Skeletal muscle tissue (tissue), 4 donors: Measurements from ENCODE around the gene CLRN1. TPM values are rescaled to one million over a fixed set of nuclear protein-coding genes. Genes with fewer than 3 reads are reported as not detected.

Source experiments
- H3K27ac ChIP-seq: one replicate; pipeline ENCODE4 v1.7.0; 2013; ENCODE audit warnings: mild to moderate bottlenecking, low read depth, low read length, inconsistent platforms
- H3K27me3 ChIP-seq, 3 donors: one replicate each; pipeline ENCODE4 v1.7.0; 2013; ENCODE audit warnings: low read length in 3 of 3; ENCODE audit not compliant: control insufficient read depth in 3 of 3, insufficient read depth in 3 of 3
- H3K36me3 ChIP-seq, 3 donors: one replicate each; pipeline ENCODE4 v1.7.0; 2013; ENCODE audit warnings: low read length in 3 of 3; ENCODE audit not compliant: control insufficient read depth in 3 of 3, insufficient read depth in 3 of 3
- H3K4me1 ChIP-seq, 3 donors: one replicate each; pipeline ENCODE4 v1.7.0; 2013; ENCODE audit warnings: low read length in 3 of 3, mild to moderate bottlenecking in 3 of 3; ENCODE audit not compliant: control insufficient read depth in 3 of 3, insufficient read depth in 3 of 3
- H3K4me3 ChIP-seq, 3 donors: one replicate each; pipeline ENCODE4 v1.7.0; 2013; ENCODE audit warnings: low read length in 3 of 3
- H3K9ac ChIP-seq, 3 donors: one replicate each; pipeline ENCODE4 v1.7.0; 2013; ENCODE audit warnings: low read length in 3 of 3, mild to moderate bottlenecking in 3 of 3, moderate library complexity in 2 of 3, low read depth in 1 of 3
- H3K9me3 ChIP-seq, 3 donors: one replicate each; pipeline ENCODE4 v1.7.0; 2013; ENCODE audit warnings: low read length in 3 of 3; ENCODE audit not compliant: control insufficient read depth in 3 of 3
- total RNA-seq: library from RNA; depleted of rRNA; stranded (reverse); fragments of >200 nt; gene quantifications from one replicate; pipeline ENCODE4 v1.2.3, GENCODE V29; 2014
- donor health status: Osteomylitis.

Gene CLRN1
- total RNA-seq, 1 donor from 2014 or later, result not detected

GRCh38 chr3:150905339-150905738 is 67.2 kb downstream of the CLRN1 start, which contains the start of gene MINDY4B:
Gene MINDY4B (minus strand): TSS chr3:150905439. CDS start chr3:150905439, 0 bp downstream.
- no peaks in the 10 kb centered on the region for H3K4me1 ChIP-seq
- no peak within 1 kb of the TSS for H3K27ac ChIP-seq
- no peak within 1 kb of the TSS for H3K9ac ChIP-seq
- no peak within 1 kb of the TSS for H3K4me3 ChIP-seq
- H3K27me3 ChIP-seq, result no peaks in the 10 kb centered on the region
- H3K36me3 ChIP-seq, result no peaks in the 10 kb centered on the region
- H3K9me3 ChIP-seq, result peaks cover 0 to 2% (median 0%) of the 10 kb centered on the region in 3 donors

- H3K27ac ChIP-seq, result no peak overlapping the region
- H3K4me3 ChIP-seq, result no peak overlapping the region
- peaks cover 0 to 2% (median 0%) of the 10 kb centered on the region in 3 donors for H3K9me3 ChIP-seq
- no peaks in the 10 kb centered on the region for H3K4me1 ChIP-seq
- H3K9ac ChIP-seq, result no peak overlapping the region
- peaks cover 0 to 5% (median 0%) of the 10 kb centered on the region in 3 donors for H3K27me3 ChIP-seq
- H3K36me3 ChIP-seq, result no peaks in the 10 kb centered on the region
Measured at GRCh38 chr3:150902988-150903387, 69.5 kb downstream of the CLRN1 start.

- Histone ChIP-seq H3K27me3 (peaks cover 0 to 7% (median 0%) of the 10 kb centered on the region in 3 donors), H3K9ac (no peak overlapping the region), H3K36me3 (no peaks in the 10 kb centered on the region), H3K4me3 (no peak overlapping the region), H3K4me1 (no peaks in the 10 kb centered on the region), H3K9me3 (no peaks in the 10 kb centered on the region), H3K27ac (no peak overlapping the region)
Measured at GRCh38 chr3:150901793-150902192, 70.7 kb downstream of the CLRN1 start.

- H3K27ac ChIP-seq, result no peak overlapping the region
- no peak overlapping the region for H3K4me3 ChIP-seq
- no peaks in the 10 kb centered on the region for H3K4me1 ChIP-seq
- H3K9ac ChIP-seq, result no peak overlapping the region
- H3K36me3 ChIP-seq, result no peaks in the 10 kb centered on the region
- H3K9me3 ChIP-seq, result no peaks in the 10 kb centered on the region
- H3K27me3 ChIP-seq, result peaks cover 0 to 10% (median 0%) of the 10 kb centered on the region in 3 donors
Measured at GRCh38 chr3:150899141-150899540, 73.4 kb downstream of the CLRN1 start.

- no peaks in the 10 kb centered on the region for H3K36me3 ChIP-seq
- H3K9me3 ChIP-seq, result no peaks in the 10 kb centered on the region
- no peak overlapping the region for H3K27ac ChIP-seq
- no peak overlapping the region for H3K9ac ChIP-seq
- H3K4me1 ChIP-seq, result no peaks in the 10 kb centered on the region
- peaks cover 0 to 10% (median 0%) of the 10 kb centered on the region in 3 donors for H3K27me3 ChIP-seq
- H3K4me3 ChIP-seq, result no peak overlapping the region
Measured at GRCh38 chr3:150898046-150898754, 74.3 kb downstream of the CLRN1 start.

GRCh38 chr3:150897592-150897991 is 74.9 kb downstream of the CLRN1 start:
- Histone ChIP-seq H3K27ac (no peak overlapping the region), H3K36me3 (no peaks in the 10 kb centered on the region), H3K4me1 (no peaks in the 10 kb centered on the region), H3K27me3 (peaks cover 0 to 10% (median 0%) of the 10 kb centered on the region in 3 donors), H3K9me3 (no peaks in the 10 kb centered on the region), H3K4me3 (no peak overlapping the region), H3K9ac (no peak overlapping the region)

GRCh38 chr3:150890831-150891230 is 81.7 kb downstream of the CLRN1 start:
- Histone ChIP-seq H3K36me3 (no peaks in the 10 kb centered on the region), H3K9me3 (no peaks in the 10 kb centered on the region), H3K27ac (no peak overlapping the region), H3K4me1 (no peaks in the 10 kb centered on the region), H3K9ac (no peak overlapping the region), H3K27me3 (peaks cover 0 to 3% (median 0%) of the 10 kb centered on the region in 3 donors), H3K4me3 (no peak overlapping the region)

- Histone ChIP-seq H3K9me3 (no peaks in the 10 kb centered on the region), H3K27ac (no peak overlapping the region), H3K4me1 (no peaks in the 10 kb centered on the region), H3K36me3 (no peaks in the 10 kb centered on the region), H3K9ac (no peak overlapping the region), H3K27me3 (peaks cover 0 to 3% (median 0%) of the 10 kb centered on the region in 3 donors), H3K4me3 (no peak overlapping the region)
Measured at GRCh38 chr3:150890295-150890694, 82.2 kb downstream of the CLRN1 start.

GRCh38 chr3:150889106-150889505 is 83.4 kb downstream of the CLRN1 start:
- Histone ChIP-seq H3K27ac (no peak overlapping the region), H3K9ac (no peak overlapping the region), H3K4me3 (no peak overlapping the region)

GRCh38 chr3:150887031-150887430 is 85.5 kb downstream of the CLRN1 start:
- Histone ChIP-seq H3K36me3 (no peaks in the 10 kb centered on the region), H3K4me3 (no peak overlapping the region), H3K27me3 (peaks cover 0 to 7% (median 5%) of the 10 kb centered on the region in 3 donors), H3K9ac (no peak overlapping the region), H3K9me3 (no peaks in the 10 kb centered on the region), H3K4me1 (no peaks in the 10 kb centered on the region), H3K27ac (no peak overlapping the region)

More at GRCh38 chr3:150889106-150889505, 83.4 kb downstream of the CLRN1 start:
- H3K36me3 ChIP-seq, result no peaks in the 10 kb centered on the region
- peaks cover 0 to under 1% (median 0%) of the 10 kb centered on the region in 3 donors for H3K27me3 ChIP-seq
- H3K4me1 ChIP-seq, result no peaks in the 10 kb centered on the region
- no peaks in the 10 kb centered on the region for H3K9me3 ChIP-seq
